IPS DF 6.9 (cell line): ENCODE data around the gene CPO.

Experiments
- DNase-seq: peaks from one replicate; pipeline ENCODE4 v3.0.0-alpha.2; 2013; ENCODE audit warnings: low read depth, low spot score
- H3K27ac ChIP-seq: one replicate; pipeline ENCODE4 v1.5.1; 2013; ENCODE audit warnings: low read length, control low read depth
- H3K27me3 ChIP-seq: 2 replicates; pipeline ENCODE4 v1.6.1; 2013; ENCODE audit warnings: mild to moderate bottlenecking, low read length; ENCODE audit not compliant: control insufficient read depth, insufficient read depth
- H3K36me3 ChIP-seq: 2 replicates; pipeline ENCODE4 v1.6.1; 2013; ENCODE audit warnings: low read length; ENCODE audit not compliant: control insufficient read depth, insufficient read depth
- H3K4me1 ChIP-seq: 2 replicates; pipeline ENCODE4 v1.6.1; 2013; ENCODE audit warnings: low read length; ENCODE audit not compliant: control insufficient read depth, insufficient read depth
- H3K4me3 ChIP-seq: 2 replicates; pipeline ENCODE4 v1.5.1; 2013; ENCODE audit warnings: mild to moderate bottlenecking, low read length
- H3K9me3 ChIP-seq: 2 replicates; pipeline ENCODE4 v1.6.1; 2013; ENCODE audit warnings: low read length, inconsistent platforms; ENCODE audit not compliant: control insufficient read depth, insufficient read depth
- WGBS: extraction: QIAGEN DNeasy Blood & Tissue Kit; methylation state at CpG from one replicate; pipeline ENCODE4 v1.1.7; 2013; ENCODE audit warnings: mixed read lengths, missing lambda C conversion rate; ENCODE audit not compliant: insufficient read length, insufficient coverage; 5-methylcytosine and 5-hydroxymethylcytosine counted together

The CPO gene

DNA sequence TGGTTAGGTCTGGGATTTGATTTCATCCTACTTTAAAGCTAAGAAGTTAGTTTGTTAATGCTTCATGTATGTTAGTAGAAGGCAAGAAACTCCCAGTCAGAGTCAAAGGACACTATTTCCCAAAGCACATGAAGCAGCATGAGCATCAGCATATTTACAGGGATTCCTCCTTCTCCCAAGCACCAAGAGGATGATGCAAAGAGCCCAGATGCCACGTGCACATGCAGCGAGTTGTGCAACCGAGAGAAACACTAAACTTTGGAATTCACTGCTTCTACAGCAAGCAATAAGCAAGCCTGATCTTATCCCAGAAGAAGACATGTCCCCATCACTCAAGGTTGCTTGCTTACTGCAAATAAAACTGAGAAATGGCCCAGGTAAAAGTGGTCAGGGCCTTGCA lies 32.5 kb downstream of the CPO start:
- no peak for DNase-seq

DNA sequence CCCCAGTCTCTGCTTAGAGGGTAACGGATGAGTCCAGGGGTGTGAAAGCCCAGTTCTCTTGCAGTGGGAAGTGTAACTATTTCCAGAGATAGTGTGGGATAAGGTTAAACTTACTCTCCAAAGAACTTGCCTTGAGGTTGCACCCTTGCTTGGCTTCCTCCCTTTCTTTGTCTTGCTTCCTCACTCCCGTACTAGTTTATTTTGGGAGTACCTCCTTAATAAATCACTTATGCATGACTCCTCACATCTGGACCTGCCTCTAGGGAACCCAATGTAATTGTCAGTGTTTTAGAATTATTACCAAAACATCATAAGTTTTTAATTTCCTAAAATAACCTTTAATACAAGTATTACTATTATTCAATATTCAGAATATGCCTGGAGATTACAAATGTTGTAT lies 35.2 kb downstream of the CPO start:
- Histone ChIP-seq H3K4me3 (no peak overlapping the region), H3K4me1 (0 out of 2 replicates have a peak, but pooled peaks cover 1% of the 10 kb centered on the region), H3K27ac (no peak overlapping the region), H3K36me3 (no peaks in the 10 kb centered on the region), H3K27me3 (no peaks in the 10 kb centered on the region), H3K9me3 (no peaks in the 10 kb centered on the region)
- WGBS: no CpG with 5 or more reads among the region's 2 CpGs
- DNase-seq: no peak

More for the DNA sequence above, 32.5 kb downstream of the CPO start:
- H3K36me3 ChIP-seq: no peaks in the 10 kb centered on the region
- H3K27ac ChIP-seq: no peak overlapping the region
- WGBS: no CpG with 5 or more reads among the region's 3 CpGs
- H3K9me3 ChIP-seq: no peaks in the 10 kb centered on the region
- H3K4me1 ChIP-seq: 0 out of 2 replicates have a peak, but pooled peaks cover 1% of the 10 kb centered on the region
- H3K4me3 ChIP-seq: no peak overlapping the region
- H3K27me3 ChIP-seq: no peaks in the 10 kb centered on the region

DNA sequence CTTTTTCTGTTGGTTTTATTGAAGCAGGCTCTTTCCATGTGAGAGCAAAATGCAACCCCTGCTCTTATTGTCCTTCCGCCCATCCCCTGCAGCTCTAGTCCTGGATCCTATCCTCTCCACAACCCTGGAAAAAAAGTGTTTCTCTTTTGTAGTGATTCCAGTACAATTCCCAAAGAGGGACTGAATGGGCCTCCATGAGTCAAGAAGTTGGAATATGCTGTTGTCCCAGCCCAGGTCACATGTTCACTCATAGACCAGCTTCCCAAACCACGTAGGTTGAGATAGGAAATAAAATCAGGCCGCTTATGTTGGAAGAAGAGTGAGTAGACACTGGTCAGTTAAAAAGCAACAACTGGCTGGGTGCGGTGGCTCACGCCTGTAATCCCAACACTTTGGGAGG lies 39.4 kb downstream of the CPO start:
- H3K4me3 ChIP-seq: no peak overlapping the region
- no peaks in the 10 kb centered on the region; the same call in 1 of the 2 replicates for H3K4me1 ChIP-seq
- no peak overlapping the region for H3K27ac ChIP-seq
- no peak for DNase-seq
- no peaks in the 10 kb centered on the region for H3K36me3 ChIP-seq
- H3K27me3 ChIP-seq: no peaks in the 10 kb centered on the region
- no CpG with 5 or more reads among the region's 5 CpGs for WGBS
- no peaks in the 10 kb centered on the region for H3K9me3 ChIP-seq

DNA sequence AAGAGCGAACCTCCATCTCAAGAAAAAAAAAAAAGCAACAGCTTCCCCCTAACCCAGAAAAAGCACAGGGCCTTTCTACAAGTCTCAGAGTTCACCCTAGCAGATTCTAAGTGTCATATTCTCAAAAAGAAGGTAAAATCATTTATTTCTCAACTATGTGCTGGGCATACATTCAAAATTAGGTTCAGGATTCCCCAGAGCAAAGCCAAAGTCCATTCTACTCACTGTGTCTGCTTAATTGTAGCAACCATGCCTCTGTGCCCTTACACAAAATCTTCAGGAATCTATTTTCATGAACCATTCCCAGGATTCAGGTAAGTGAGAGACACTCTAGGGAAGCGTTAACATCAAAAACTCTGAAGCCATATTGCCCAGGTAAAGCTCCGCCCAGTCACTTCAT lies 40.0 kb downstream of the CPO start:
- H3K27ac ChIP-seq: no peak overlapping the region
- H3K9me3 ChIP-seq: no peaks in the 10 kb centered on the region
- no peaks in the 10 kb centered on the region for H3K36me3 ChIP-seq
- DNase-seq: no peak
- no peaks in the 10 kb centered on the region; the same call in 1 of the 2 replicates for H3K4me1 ChIP-seq
- H3K4me3 ChIP-seq: no peak overlapping the region
- no CpG with 5 or more reads among the region's 3 CpGs for WGBS
- H3K27me3 ChIP-seq: no peaks in the 10 kb centered on the region

DNA sequence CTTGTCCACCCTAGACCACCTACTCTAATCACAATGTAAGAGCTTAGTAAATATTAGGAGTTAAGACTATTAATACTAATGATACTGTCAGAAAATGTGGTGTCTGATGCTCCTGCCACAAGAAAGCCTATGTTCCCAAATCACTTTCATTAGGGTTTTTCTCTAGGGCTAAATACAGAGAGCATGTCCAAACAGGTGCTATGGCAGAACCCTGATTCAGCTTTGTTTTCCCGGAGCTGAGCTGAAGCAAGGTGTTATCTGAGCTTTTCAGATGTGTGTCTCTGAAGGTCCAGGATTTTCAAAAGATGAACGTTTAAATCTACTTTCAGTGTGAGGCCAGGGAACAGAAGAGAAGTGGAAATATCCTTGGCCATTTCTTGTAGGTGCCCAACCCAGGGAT lies 40.6 kb downstream of the CPO start:
- no CpG with 5 or more reads among the region's 2 CpGs for WGBS
- Histone ChIP-seq H3K27me3 (no peaks in the 10 kb centered on the region), H3K4me3 (no peak overlapping the region), H3K27ac (no peak overlapping the region), H3K36me3 (no peaks in the 10 kb centered on the region), H3K9me3 (no peaks in the 10 kb centered on the region), H3K4me1 (no peaks in the 10 kb centered on the region; the same call in 1 of the 2 replicates)
- DNase-seq: no peak

DNA sequence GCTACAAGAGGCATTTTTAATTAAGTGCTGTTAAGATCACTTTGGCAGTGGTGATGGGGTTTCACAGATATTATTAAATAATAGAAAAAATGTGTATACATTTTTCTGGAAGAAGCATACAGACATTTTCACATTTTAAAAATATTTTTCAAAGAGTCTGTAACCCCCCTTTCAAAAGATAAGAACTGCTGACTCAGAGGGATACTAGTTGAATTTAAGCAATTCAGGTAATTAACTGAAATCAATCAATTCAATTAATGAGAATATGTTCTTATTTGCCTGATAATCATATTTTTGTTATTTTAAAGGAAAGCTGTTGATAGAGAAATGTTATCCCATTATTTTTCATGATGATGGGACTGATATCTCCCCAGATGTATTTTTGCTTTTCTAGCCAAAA lies 41.1 kb downstream of the CPO start:
- Histone ChIP-seq H3K4me3 (no peak overlapping the region), H3K27me3 (no peaks in the 10 kb centered on the region), H3K36me3 (no peaks in the 10 kb centered on the region), H3K4me1 (no peaks in the 10 kb centered on the region; the same call in 1 of the 2 replicates), H3K27ac (no peak overlapping the region), H3K9me3 (no peaks in the 10 kb centered on the region)
- no peak for DNase-seq

DNA sequence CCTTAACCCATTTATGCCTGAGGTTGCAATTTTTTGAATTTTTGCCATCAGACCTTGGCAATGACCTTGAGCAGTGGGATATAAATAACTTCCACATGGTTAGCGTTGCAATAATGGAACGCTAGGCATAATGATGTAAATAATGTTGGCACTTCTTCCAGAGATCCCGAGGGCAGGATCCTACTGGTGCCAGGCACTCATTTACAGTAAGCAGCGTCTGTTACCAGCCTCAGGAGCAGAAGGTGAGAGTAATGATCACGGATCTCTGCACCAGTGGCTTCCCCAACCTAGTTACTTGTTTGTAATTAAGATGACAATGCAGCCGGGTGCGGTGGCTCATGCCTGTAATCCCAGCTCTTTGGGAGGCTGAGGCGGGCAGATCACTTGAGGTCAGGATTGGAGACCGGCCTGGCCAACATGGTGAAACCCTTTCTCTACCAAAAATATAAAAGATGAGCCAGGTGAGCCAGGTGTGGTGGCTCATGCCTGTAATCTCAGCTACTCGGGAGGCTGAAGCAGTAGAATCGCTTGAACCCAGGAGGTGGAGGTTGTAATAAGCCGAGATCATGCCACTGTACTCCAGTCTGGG lies 41.9 kb downstream of the CPO start:
- DNase-seq: no peak
- Histone ChIP-seq H3K4me3 (no peak overlapping the region), H3K36me3 (no peaks in the 10 kb centered on the region), H3K27ac (no peak overlapping the region), H3K27me3 (no peaks in the 10 kb centered on the region), H3K4me1 (no peaks in the 10 kb centered on the region; the same call in 1 of the 2 replicates), H3K9me3 (no peaks in the 10 kb centered on the region)
- no CpG with 5 or more reads among the region's 12 CpGs for WGBS

DNA sequence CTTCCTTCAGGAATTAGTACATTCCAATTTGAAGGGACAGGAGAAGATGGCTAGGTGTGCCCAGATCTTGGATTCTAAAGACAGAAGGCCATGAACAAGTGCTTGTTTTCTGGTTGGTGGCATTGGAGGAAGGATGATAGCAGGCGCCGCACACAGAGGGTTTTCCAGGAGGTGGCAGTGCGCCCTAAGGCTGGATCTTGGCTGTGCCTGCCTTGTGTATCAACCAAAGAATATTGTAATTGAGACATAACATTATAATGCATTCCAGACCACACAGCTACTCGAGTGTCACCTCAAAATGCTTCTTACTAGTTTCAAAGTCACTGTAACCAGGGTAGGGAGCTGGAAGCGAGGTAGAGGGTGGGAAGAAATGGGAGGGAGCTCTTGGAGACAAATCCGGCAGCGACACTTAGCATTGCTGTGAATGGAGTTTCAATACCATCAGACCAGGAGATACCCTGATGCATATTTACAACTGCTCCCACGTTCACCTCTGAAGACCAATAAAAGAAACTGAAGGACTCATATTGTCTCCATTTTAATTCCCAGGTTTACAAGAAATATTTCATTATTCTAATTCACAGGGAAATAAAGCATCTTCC lies 42.5 kb downstream of the CPO start:
- Histone ChIP-seq H3K4me3 (no peak overlapping the region), H3K36me3 (no peaks in the 10 kb centered on the region), H3K9me3 (no peaks in the 10 kb centered on the region), H3K27me3 (no peaks in the 10 kb centered on the region), H3K27ac (no peak overlapping the region), H3K4me1 (no peaks in the 10 kb centered on the region; the same call in 1 of the 2 replicates)
- WGBS: no CpG with 5 or more reads among the region's 8 CpGs
- DNase-seq: peak; percentile 39

DNA sequence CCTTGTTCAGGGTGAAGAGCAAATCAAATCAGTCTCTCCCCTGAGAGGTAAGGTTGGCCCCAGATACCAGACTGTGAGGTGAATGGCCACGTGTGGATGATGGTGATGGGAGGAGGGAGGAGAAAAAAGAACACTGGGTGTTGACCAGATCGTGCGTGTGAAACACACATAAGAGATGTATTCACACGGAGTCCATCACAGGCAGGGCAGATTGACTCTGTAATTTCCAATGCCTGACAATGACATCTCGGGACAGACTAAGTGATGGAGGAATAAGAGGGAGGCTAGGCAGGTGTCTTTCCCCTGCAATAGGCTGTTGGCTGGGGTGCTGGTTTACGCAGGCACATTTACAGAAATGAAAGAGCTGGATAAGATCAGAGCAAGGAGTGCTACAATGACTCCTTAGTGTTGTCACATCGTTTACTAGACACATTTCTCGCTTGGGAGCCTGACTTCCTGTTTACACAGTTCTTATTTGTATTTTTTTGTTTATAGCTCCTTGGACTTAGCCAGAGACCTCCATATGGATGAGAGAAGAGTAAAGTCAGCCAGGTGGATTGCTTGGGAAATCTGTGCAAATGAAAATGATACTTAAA lies 43.1 kb downstream of the CPO start:
- no peaks in the 10 kb centered on the region; the same call in 1 of the 2 replicates for H3K4me1 ChIP-seq
- no peak overlapping the region for H3K4me3 ChIP-seq
- no peaks in the 10 kb centered on the region for H3K36me3 ChIP-seq
- DNase-seq: no peak
- no peak overlapping the region for H3K27ac ChIP-seq
- no CpG with 5 or more reads among the region's 8 CpGs for WGBS
- H3K9me3 ChIP-seq: no peaks in the 10 kb centered on the region
- H3K27me3 ChIP-seq: no peaks in the 10 kb centered on the region

DNA sequence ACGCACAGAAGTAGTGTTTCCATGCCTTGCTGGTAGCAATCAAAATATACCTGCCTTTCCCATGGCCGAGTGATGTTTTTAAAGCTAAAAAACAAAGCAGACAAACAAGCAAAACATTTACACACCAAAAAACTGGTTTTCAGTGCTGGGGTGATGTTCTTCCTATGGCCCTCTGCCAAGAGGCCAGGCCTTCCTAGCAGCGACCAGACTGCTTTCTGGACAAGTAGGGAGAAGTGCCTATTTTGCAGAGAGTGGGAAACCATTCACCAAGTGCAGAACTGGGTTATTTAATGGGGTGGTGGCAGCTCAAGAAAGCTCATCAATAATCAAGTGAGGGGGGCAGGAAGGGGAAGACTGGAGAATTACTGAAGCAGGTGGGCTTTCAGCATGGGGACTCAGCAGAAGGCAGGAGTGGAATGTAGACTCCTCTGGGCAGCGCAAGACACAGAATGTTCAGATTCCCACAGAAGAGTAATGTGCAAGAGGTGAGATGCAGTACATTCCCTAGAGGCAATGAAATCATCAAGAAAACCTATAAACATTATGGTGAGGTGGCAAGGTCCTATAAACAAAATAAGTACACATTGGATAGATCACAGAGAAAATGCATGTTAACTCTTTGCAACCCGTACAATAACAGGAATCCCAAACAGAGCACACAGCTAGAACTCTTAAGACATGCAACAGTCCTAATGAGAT lies 44.0 kb downstream of the CPO start:
- Histone ChIP-seq H3K36me3 (no peaks in the 10 kb centered on the region), H3K27me3 (no peaks in the 10 kb centered on the region), H3K4me1 (no peaks in the 10 kb centered on the region; the same call in 1 of the 2 replicates), H3K27ac (no peak overlapping the region), H3K9me3 (no peaks in the 10 kb centered on the region), H3K4me3 (no peak overlapping the region)
- WGBS: no CpG with 5 or more reads among the region's 5 CpGs
- no peak for DNase-seq
